Suppressor macrophage (primary cell): Measurements from ENCODE around the gene PTPRT.
"Not testable (repeated sequence)": the region's sequence is repeated elsewhere in the genome, so short reads cannot be mapped to it uniquely, and the experiment has no call there.

Experiments used
- DNase-seq, 4 experiments: peaks; one replicate each; pipeline ENCODE4 v3.0.0-alpha.2; 2020 to 2022

PTPRT gene

GRCh38 chr20:43187476-43188233, 2.1 kb downstream of the PTPRT start:
- peak; percentile 61 to 81 (median 74) for DNase-seq

GRCh38 chr20:43186312-43186711, 3.4 kb downstream of the PTPRT start:
- no peak for DNase-seq

DNA sequence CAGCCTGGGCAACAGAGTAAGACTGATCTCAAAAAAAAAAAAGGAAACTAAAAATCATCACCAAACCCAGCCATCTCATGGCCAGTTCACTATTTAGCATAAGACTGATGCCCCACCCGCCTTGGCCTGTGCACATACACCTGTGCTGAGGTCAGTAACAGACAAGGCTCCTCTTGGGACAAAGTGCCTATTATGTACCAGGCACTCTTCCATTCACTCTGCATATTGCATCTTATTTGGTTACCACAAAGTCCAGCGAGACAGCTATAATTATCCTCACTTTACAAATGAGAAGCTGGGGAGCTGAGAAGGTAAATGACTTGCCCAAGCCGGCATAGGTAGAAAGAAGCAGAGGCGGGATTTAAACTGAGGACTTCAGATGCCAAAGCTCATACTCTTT, 3.8 kb downstream of the PTPRT start:
- no peak for DNase-seq

GRCh38 chr20:43183536-43184070, 6.1 kb downstream of the PTPRT start:
- DNase-seq = no peak

- DNase-seq = no peak
Observed at GRCh38 chr20:43178080-43178479, 11.6 kb downstream of the PTPRT start.

GRCh38 chr20:43176726-43177125, 13.0 kb downstream of the PTPRT start:
- DNase-seq = no peak

DNA sequence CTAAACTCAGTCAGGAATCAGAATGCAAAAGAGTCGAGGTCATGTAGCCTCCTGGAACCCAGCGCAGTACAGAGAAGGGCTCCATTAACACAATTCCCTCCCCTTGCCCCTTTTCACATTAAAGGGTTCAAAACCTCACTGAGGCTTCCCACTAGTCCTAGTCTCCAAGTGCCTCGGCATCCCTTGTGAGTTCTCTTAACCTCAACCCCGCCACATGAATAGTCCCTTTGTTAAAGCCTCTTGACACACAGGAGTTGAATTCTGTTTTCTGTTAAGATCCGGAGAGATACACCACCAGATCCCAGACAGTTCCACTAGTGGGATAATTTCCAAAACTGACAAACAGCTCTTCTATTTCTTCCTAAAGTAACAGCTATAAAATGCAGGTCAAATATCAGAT, 17.8 kb downstream of the PTPRT start:
- no peak for DNase-seq

DNA sequence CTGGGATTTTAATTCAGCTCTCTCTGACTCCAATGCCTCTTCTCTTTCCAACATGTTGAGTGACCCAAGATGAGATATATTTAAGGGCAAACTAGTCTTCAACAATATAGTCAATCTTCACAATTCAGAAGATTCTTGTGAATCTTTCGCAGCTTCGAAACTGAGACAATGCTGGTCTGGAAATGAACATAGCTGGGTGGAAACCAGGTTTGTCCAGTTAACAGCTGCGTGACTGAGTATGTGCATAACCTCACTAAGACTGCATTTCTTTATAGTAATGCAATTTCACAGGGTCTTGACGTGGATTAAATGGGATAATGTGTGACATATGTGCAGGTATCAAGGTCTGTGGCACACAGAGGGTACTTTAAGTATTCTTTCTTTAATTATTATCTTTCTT, 18.9 kb downstream of the PTPRT start:
- no peak for DNase-seq

- no peak for DNase-seq
Observed at GRCh38 chr20:43167615-43168014, 22.1 kb downstream of the PTPRT start.

DNA sequence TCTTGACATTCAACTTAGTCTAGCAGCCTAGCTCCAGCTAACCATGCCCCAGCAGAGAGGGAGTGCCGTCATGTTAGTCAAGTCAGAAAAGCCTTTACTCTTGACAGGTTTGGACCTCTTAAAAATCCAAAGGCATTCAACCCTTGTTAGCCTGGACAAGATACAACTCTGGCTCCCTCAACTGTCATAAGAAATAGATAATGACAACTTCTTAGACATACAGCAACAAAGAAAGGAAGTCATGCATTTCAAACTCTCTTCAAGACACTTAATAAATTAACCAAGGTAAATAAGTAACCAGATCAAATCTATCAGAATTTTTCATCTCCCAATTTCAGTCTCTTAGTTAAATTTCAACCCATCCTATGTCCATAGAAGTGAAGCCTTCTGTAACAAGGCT, 22.7 kb downstream of the PTPRT start:
- no peak for DNase-seq

DNA sequence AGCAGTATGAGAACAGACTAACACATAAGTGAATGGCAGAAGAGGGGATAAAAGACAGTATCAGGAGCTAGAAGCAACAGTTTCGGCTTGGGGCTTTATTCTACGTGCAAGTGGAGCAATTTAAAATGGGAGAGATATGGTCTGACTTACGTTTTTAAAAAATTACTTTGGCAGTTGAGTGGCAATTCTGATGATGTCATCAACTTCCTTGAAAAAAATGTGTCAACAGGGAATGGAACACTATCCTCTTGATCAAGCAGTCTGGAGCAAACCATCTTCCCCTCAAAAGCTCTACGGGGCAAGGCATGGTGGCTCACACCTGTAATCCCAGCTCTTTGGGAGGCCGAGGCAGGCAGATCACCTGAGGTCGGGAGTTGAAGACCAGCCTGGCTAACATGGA, 24.1 kb downstream of the PTPRT start:
- DNase-seq = no peak

- not testable (repeated sequence) for DNase-seq
Observed at GRCh38 chr20:43164736-43165135, 25.0 kb downstream of the PTPRT start.

GRCh38 chr20:43161716-43162115, 28.0 kb downstream of the PTPRT start:
- no peak for DNase-seq

DNA sequence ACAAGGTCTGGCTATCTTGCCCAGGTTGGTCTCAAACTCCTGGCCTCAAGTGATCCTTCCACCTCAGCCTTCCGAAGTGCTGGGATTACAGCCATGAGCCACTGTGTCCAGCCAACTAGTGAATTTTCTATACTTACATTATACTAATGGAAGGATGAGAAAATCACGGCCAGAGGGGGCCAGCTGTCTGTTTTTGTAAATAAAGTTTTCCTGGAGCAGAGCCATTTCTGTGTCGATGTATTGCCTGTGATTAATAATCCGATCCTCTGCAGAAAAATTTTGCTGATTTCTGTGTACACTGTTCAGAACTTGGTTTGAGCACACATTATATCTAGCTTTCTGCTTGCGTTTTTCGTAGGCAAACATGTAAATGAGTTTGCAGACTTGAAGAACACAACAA, 28.8 kb downstream of the PTPRT start:
- no peak for DNase-seq

DNA sequence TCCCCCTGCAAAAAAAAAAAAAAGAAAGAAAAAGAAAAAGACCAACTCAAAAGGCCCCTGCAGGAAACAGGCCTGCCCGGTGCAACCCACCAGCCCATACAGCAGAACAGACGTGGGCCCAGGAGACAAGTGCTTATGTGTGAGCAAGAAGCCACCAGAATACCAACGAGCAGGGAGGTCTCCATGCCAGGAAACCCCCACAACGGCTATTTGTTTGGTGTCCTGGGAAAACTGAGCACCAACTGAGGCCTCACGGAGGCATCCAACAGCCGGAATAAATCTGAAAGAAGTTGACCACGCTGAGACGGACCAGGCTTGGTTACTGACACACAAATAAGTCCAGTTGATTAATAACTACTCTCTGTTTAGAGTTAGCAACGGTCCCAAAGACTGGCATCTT, 29.7 kb downstream of the PTPRT start:
- DNase-seq = no peak

GRCh38 chr20:43155366-43156100, 34.2 kb downstream of the PTPRT start:
- no peak for DNase-seq

DNA sequence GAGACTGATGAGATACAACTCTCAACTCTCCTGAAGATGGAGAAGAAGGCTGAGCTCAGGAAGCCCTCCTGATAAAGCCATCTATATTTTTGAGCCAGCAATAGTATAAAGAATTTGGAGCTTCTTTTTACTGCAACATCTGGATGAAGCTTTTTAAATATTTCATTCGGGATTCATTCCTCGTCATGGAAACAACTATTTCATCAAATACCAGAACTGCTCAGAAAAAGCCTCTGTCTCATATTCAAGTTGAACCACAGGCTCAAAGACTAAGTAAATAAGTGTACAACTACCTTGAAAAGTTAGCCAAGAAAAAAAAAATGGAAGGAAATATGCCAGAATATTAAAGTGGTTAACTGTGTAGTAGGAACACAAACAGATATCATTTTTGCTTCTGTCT, 37.8 kb downstream of the PTPRT start:
- no peak for DNase-seq

DNA sequence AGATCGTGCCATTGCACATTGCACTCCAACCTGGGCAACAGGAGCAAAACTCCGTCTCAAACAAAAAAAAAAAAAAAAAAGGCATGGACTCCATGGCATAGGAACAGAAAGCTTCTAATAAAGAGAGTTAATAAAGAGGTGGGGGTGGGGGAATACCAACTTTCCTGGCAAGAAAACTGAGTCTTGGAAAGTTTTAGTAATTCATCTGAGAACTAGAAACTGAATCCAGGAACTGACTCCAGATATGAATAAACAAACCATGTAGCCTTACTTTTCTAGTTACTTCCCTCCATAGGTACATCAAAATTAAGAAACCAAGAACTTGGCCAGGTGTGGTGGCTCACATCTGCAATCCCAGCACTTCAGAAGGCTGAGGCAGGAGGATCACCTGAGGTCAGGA, 38.5 kb downstream of the PTPRT start:
- DNase-seq = no peak

DNA sequence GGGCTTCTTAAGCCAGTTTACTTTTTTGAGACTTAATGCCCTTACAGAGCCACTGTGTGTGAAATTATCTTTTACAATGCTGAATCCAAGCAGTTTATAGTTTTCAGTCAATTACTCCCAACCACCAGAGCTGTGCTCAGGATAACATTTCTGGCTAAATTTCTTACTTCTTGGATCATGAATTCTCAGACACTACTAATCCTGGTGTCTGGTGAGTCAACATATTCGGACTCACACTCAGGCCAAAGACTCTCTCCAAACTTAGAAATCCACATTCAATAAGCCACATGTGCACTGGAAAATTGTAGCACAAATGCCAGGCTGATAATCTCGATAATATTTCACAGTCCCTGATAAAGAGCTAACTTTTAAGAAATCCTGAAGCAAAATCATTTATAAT, 49.0 kb downstream of the PTPRT start:
- no peak for DNase-seq

DNA sequence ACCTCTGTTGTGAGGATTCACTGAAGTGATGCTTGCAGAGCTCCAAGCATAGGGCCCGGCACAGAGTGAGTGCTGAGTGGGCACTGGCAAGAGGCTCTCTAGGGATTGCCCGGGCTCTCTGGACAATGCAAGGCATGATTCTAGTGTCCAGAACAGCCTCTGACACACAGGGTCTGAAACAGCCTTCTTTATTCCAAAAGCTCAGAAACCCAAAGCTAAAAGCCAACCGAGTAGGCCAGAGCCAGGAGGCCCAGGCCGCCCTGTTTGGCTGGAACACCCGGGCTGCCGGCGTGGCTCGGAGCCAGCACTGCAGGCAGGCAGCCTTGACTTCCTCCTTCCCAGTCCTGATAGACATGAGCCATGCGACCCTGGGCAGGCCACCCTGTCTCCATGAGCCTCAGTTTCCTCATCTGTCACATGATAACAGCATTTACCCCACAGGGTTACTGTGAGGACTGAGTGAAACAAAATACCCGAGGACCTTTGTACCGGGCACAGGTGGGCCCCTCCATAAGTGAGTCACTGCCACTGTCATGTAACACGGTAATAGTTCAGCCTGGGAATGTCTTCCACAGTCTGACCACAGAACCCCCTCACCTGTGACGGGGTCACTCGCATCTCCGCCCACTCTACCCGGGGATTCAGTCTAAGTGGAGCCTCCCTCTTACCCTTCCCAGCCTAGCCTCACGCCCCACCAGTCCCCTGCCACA, 51.5 kb downstream of the PTPRT start:
- DNase-seq = no peak

- no peak for DNase-seq
Observed at GRCh38 chr20:43137160-43137559, 52.5 kb downstream of the PTPRT start.

- no peak for DNase-seq
Observed at GRCh38 chr20:43124241-43124640, 65.5 kb downstream of the PTPRT start.

GRCh38 chr20:43123180-43123579, 66.5 kb downstream of the PTPRT start:
- no peak for DNase-seq
